Natural killer cell treated with Interleukin-12 subunit alpha and Interleukin-12 subunit beta and Interleukin-15 and Interleukin-18, amount 100 ng/mL, for 72 hours (primary cell): ENCODE measurements around the gene RTP2. TPM values are rescaled to one million over a fixed set of nuclear protein-coding genes. Genes with fewer than 3 reads are reported as not detected.

Experiments used
- ATAC-seq, 2 donors: fragments of 150-1000 bp; cut with Tn5 transposase in 1 of 2; sonication (Bioruptor Pico), chemical (Tn5 transposase) in 1 of 2; 2 replicates each; pipeline ENCODE4 v1.10.0; 2021
- DNase-seq: peaks from one replicate; pipeline ENCODE4 v3.0.0; 2022; ENCODE audit warnings: low spot score
- H3K27ac Mint-ChIP-seq, 2 donors: 1 replicate in 1 of 2; 2 replicates in 1 of 2; pipeline ENCODE4 v1.8.0; 2022; ENCODE audit warnings: mixed read lengths in 2 of 2, mild to moderate bottlenecking in 1 of 2, moderate library complexity in 1 of 2
- H3K27me3 Mint-ChIP-seq, 2 donors: 1 replicate in 1 of 2; 2 replicates in 1 of 2; pipeline ENCODE4 v1.8.0; 2022; ENCODE audit warnings: mixed read lengths in 2 of 2
- H3K36me3 Mint-ChIP-seq: one replicate; pipeline ENCODE4 v1.8.0; 2022; ENCODE audit warnings: mixed read lengths
- H3K4me1 Mint-ChIP-seq, 2 donors: 1 replicate in 1 of 2; 2 replicates in 1 of 2; pipeline ENCODE4 v1.8.0; 2022; ENCODE audit warnings: low read depth in 2 of 2, mixed read lengths in 2 of 2, mild to moderate bottlenecking in 1 of 2
- H3K4me3 Mint-ChIP-seq: one replicate; pipeline ENCODE4 v1.8.0; 2022; ENCODE audit warnings: mixed read lengths
- H3K9me3 Mint-ChIP-seq: 2 replicates; pipeline ENCODE4 v1.8.0; 2022; ENCODE audit warnings: mixed read lengths
- total RNA-seq, 2 donors: library from RNA; stranded (reverse); gene quantifications; one replicate each; pipeline ENCODE4 v1.2.3, GENCODE V29; 2022

RTP2 gene
- total RNA-seq, 2 donors from 2014 or later: not detected

DNA sequence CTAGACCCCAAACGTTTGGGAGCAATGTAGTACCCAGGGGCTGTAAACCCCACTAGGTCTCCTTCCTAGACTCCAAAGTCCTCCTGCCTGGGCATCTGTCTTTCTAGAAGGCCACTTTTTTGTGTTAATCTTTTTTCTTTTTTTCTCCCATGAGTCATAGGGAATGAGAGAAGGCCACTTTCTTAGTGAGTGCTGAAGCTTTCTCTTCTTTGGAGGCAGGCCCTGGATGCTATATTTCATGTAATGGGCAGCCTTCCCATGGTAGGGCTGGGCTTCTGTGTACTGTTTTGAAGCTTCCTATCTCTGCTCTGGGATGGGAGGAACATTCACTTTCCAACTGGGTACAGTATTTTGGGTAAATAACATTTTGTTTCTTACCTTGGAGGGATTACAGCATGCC, 15.2 kb upstream of the RTP2 start:
- ATAC-seq: no peak
- H3K4me3 Mint-ChIP-seq: no peak overlapping the region
- H3K27me3 Mint-ChIP-seq: peaks cover 0 to 2% of the 10 kb centered on the region in 2 donors
- H3K27ac Mint-ChIP-seq: no peak overlapping the region
- H3K9me3 Mint-ChIP-seq: no peaks in the 10 kb centered on the region
- peaks cover 9% of the 10 kb centered on the region for H3K36me3 Mint-ChIP-seq
- no peak for DNase-seq
- H3K4me1 Mint-ChIP-seq: peaks cover 8 to 21% of the 10 kb centered on the region in 2 donors

DNA sequence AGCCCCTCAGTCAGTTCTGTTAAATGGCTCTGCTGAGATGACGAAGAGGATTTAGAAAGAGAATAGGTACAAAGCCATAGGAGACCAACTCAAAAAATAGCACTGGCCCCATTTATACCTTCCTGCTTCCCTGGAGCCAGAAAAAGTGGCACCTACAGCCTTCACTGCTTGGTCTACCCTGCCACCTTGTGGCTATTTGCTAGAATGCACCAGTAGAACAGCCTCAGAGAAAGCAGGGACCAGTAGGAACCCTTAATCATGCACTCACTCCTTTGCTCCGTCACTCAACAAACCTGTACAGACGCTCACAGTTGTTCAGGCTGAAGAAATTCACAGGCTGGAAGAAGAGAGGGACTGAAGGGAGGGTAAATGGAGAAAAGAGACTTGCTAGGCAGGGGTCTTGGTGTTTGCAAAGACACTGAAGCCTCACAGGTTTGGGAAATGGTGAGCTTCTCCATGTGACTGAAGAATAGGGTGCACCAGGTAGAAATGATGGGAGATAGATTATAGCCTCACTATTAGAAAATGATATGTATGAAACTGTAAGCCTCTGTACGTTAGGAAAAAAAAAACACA, 12.1 kb upstream of the RTP2 start:
- Mint-ChIP-seq H3K27me3 (peaks cover 0 to 2% of the 10 kb centered on the region in 2 donors), H3K36me3 (no peaks in the 10 kb centered on the region), H3K4me3 (no peak overlapping the region), H3K27ac (peak overlapping the region in 1 of 2 donors; percentile 2), H3K9me3 (no peaks in the 10 kb centered on the region), H3K4me1 (peaks cover 8 to 15% of the 10 kb centered on the region in 2 donors)
- ATAC-seq (peak; percentile 82 to 84), DNase-seq (peak; percentile 76)

DNA sequence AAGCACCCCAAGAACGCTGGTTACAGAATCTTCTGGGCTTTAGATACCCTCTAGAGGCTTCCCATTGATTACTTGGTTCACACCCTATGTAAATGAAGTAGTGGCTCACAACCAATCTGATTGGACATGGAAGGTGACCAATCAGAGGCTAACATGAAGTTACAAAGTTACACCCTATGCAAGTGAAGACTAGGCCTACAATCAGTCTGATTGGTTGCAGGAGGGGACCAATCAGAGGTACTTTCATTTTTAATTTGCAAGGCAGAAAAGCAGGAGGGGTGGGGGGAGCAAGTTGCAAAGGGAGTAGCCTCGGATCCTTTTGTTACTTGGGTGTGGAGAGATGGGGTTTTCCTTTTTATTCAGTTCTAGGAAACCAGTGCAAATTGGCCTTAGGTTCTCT, 11.1 kb upstream of the RTP2 start:
- DNase-seq (no peak), ATAC-seq (peak; percentile 65 to 74)
- Mint-ChIP-seq H3K4me3 (no peak overlapping the region), H3K9me3 (no peaks in the 10 kb centered on the region), H3K36me3 (no peaks in the 10 kb centered on the region), H3K27ac (no peak overlapping the region), H3K4me1 (peaks cover 8 to 12% of the 10 kb centered on the region in 2 donors), H3K27me3 (peaks cover 0 to 2% of the 10 kb centered on the region in 2 donors)

DNA sequence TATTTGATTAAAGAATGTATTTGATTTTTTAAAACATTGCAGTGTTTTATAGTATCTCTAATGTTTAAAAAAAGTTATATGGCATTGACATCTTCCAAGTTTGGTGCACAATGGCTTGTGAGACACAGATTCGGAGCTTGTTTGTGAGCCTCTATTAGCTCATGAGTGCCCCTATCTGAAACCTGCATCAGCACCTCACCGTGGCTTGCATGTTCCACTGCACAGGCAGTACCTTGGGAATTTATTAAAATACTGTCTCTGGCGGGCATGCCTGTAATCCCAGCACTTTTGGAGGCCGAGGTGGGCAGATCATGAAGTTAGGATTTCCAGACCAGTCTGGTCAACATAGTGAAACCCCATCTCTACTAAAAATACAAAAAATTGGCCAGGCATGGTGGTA, 6.8 kb upstream of the RTP2 start:
- Mint-ChIP-seq H3K4me3 (no peak overlapping the region), H3K27me3 (peaks cover 0 to 2% of the 10 kb centered on the region in 2 donors), H3K9me3 (no peaks in the 10 kb centered on the region), H3K4me1 (peaks cover 3 to 6% of the 10 kb centered on the region in 2 donors), H3K36me3 (no peaks in the 10 kb centered on the region), H3K27ac (no peak overlapping the region)
- no peak for ATAC-seq
- no peak for DNase-seq

DNA sequence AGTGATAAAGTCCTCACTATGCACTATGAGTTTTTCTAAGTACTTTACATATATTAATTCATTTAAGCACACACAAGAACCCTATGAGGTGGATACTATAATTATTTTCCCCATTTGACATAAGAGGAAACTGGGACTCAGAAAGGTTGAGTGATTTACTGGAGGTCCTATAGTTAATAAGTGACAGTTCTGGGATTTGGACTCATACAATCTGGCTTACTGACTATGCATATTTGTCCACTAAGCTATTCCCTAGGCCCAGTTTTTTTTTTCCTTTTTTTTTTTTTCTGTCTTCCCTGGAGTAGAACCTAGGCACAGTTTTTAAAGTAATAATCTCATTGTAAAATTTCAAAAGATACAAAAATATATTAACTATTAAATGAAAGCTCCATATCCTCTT, 6.3 kb upstream of the RTP2 start:
- Mint-ChIP-seq H3K27me3 (peaks cover 0 to 2% of the 10 kb centered on the region in 2 donors), H3K9me3 (no peaks in the 10 kb centered on the region), H3K36me3 (no peaks in the 10 kb centered on the region), H3K4me1 (peaks cover 0 to 2% of the 10 kb centered on the region in 2 donors), H3K27ac (no peak overlapping the region), H3K4me3 (no peak overlapping the region)
- ATAC-seq (no peak), DNase-seq (no peak)

DNA sequence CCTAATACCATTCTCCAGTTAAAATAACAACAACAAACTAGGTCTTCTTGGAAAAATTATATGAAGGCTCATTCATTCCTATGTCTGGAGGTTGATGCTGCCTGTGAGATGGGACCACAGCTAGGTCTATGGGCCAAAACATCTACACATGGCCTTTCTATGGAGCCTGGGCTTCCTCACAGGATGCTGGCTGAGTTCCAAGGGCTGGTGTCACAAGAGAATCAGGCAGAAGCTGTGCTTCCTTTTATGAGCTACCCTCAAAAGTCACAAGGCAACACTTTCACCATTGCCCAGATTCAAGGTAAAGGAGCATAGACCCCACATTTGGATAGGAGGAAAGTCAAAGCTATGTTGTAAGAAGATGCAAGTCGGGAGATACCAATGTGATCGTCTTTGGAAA, 4.6 kb upstream of the RTP2 start:
- H3K27ac Mint-ChIP-seq: no peak overlapping the region
- no peak for ATAC-seq
- H3K36me3 Mint-ChIP-seq: no peaks in the 10 kb centered on the region
- H3K4me3 Mint-ChIP-seq: no peak overlapping the region
- no peaks in the 10 kb centered on the region for H3K4me1 Mint-ChIP-seq
- no peaks in the 10 kb centered on the region for H3K9me3 Mint-ChIP-seq
- peaks cover 0 to 2% of the 10 kb centered on the region in 2 donors for H3K27me3 Mint-ChIP-seq
- DNase-seq: no peak

DNA sequence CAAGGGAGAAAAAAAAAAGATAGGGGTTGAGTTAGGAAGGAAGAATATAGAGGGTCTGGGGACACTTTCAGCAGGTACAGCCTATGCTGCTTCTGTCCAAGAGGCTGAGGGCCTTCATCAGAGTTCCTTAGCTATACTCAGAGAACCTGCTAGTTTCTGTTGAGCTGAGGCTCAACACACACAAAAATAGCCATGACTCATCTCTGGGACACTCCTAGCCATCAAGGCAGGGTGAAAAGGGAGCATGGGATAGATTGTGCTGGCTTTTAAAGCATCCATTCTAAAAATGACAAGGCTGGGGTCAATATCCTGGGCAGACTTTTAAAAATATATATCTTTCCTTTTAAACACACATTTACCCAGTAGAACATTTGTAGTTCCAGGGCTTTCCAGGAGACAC, 2.8 kb upstream of the RTP2 start:
- no peak for ATAC-seq
- peaks cover 0 to 2% of the 10 kb centered on the region in 2 donors for H3K27me3 Mint-ChIP-seq
- H3K4me3 Mint-ChIP-seq: no peak overlapping the region
- H3K4me1 Mint-ChIP-seq: no peaks in the 10 kb centered on the region
- no peaks in the 10 kb centered on the region for H3K9me3 Mint-ChIP-seq
- no peak overlapping the region for H3K27ac Mint-ChIP-seq
- no peak for DNase-seq
- H3K36me3 Mint-ChIP-seq: no peaks in the 10 kb centered on the region

DNA sequence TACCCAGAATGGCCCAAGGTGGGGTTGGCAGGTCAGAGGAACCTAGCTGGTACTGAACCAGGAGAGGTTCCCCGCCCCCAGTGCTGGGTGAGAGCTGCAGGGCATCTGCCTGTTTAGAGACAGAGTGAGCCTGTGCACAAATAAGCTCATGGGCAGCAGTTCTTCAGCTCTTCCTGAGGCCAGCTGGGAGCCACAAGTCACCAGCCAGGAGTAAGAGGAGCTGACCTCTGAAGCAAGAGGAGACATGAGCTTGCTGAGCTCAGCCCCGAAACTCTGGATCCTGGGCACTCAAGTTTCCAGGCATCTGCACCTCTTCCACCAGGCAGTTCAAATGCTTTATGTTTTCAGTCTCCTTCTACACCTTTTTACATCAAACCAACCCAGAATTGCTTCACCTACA, 2.1 kb downstream of the RTP2 start:
- no peaks in the 10 kb centered on the region for H3K9me3 Mint-ChIP-seq
- H3K36me3 Mint-ChIP-seq: no peaks in the 10 kb centered on the region
- no peak overlapping the region for H3K4me3 Mint-ChIP-seq
- peaks cover 11 to 13% of the 10 kb centered on the region in 2 donors for H3K27me3 Mint-ChIP-seq
- H3K4me1 Mint-ChIP-seq: no peaks in the 10 kb centered on the region
- ATAC-seq: no peak
- H3K27ac Mint-ChIP-seq: no peak overlapping the region
- no peak for DNase-seq

DNA sequence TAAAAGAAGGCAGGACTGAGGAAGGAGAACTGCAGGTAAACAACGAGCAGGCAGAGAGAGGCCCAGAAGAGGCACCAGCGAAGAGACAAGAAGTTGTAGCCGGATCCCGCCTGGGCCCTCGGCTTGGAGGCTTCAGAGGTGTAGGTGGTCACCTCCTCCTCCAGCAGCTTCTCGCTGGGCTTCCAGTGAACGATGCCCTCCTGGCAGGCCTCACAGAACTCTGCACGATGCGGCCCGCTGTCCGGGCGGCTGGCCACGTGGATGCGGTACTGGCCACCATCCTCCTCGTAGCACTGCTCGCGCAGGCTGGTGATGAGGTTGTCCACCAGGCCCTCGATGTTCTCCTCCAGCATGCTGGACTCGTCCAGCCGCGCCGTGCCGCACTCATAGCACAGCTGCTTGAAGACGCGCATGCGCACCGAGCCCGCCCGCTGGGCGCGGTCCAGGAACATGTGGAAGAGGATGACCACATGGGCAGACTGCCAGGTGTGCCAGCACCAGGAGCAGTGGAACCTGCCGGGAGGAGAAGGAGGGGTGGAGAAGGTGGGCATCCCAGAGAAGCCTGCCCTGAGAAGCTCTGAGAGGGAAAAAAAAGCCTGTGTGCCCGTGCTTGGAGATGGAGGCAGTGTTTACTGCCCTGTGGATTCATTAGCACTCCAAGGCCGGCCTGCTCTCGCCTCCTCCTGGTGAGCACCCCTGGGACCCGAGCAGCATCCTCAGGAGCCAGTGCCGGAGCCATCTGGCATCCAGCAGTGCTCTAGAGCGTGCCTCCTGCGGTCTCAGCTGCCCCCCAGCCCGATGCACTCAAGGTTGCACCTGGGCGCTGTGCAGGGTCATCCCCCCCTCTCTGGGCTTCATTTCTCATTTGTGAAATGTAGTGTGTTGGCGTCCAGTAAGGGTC, 3.6 kb downstream of the RTP2 start:
- Mint-ChIP-seq H3K9me3 (no peaks in the 10 kb centered on the region), H3K4me1 (no peaks in the 10 kb centered on the region), H3K36me3 (no peaks in the 10 kb centered on the region), H3K4me3 (no peak overlapping the region), H3K27me3 (peaks cover 18 to 26% of the 10 kb centered on the region in 2 donors), H3K27ac (no peak overlapping the region)
- ATAC-seq: peak in 1 of 2 donors; percentile 2
- no peak for DNase-seq

DNA sequence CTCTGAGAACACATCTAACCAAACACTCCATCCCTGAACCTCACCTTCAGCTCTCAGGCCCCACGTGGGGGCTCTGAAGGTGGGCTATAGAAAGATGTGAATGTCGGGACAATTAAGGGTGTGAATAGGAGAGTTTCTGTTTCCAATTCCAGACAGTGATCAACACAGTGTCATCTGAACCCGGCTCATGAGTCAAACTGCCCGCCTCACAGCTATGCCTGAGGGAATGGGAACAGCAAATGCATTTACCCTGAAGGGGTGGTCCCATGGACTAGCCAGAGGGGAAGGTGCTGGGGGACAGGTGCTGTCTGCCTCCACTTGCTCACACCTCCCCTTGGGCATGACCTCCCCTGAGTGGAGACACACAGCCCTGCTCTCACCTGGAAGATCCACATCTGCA, 6.3 kb downstream of the RTP2 start:
- no peaks in the 10 kb centered on the region for H3K4me1 Mint-ChIP-seq
- no peak overlapping the region for H3K4me3 Mint-ChIP-seq
- H3K9me3 Mint-ChIP-seq: no peaks in the 10 kb centered on the region
- no peaks in the 10 kb centered on the region for H3K36me3 Mint-ChIP-seq
- ATAC-seq: no peak
- DNase-seq: no peak
- no peak overlapping the region for H3K27ac Mint-ChIP-seq
- peaks cover 25 to 41% of the 10 kb centered on the region in 2 donors for H3K27me3 Mint-ChIP-seq

DNA sequence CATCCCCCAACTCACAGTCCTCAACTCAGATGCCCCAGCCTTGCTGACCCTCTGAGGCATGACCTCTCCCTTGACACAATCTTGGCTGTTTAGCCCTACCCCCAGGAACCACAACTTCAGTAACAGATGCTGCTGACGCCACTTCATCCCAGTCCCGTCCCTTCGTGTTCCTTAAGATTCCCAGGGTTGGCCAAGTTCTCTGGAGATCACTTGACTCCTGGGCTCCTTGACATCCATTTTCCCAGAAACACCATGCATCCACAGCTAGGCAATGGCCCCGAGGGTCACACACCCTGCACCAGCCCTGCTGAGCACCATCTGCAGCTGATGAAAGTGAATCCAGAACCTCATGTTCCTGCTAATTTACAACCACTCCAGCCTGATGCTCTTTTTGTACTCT, 6.9 kb downstream of the RTP2 start:
- Mint-ChIP-seq H3K4me3 (no peak overlapping the region), H3K27me3 (peaks cover 28 to 47% of the 10 kb centered on the region in 2 donors), H3K9me3 (no peaks in the 10 kb centered on the region), H3K27ac (no peak overlapping the region), H3K36me3 (no peaks in the 10 kb centered on the region), H3K4me1 (no peaks in the 10 kb centered on the region)
- DNase-seq: no peak
- ATAC-seq: no peak

DNA sequence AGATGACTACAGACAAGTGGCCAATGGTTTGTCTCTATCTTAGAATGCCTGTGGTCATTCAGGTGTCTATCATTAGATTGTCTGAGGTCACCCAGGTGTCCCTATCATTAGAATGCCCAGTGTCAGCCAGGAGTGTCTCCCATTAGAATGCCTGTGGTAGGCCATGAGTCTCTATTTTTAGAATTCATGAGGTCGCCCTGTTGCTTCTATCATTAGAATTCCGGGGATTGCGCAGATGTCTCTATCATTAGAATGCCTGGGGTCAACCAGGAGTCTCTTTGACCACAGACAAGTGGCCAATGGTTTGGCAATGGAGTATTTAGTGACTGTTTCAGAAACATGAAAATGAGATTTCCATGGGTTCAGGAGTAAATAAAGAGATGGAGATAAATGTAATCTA, 7.6 kb downstream of the RTP2 start:
- Mint-ChIP-seq H3K9me3 (no peaks in the 10 kb centered on the region), H3K4me3 (no peak overlapping the region), H3K36me3 (no peaks in the 10 kb centered on the region), H3K27ac (no peak overlapping the region), H3K27me3 (peaks cover 29 to 51% of the 10 kb centered on the region in 2 donors), H3K4me1 (no peaks in the 10 kb centered on the region)
- ATAC-seq (no peak), DNase-seq (no peak)

DNA sequence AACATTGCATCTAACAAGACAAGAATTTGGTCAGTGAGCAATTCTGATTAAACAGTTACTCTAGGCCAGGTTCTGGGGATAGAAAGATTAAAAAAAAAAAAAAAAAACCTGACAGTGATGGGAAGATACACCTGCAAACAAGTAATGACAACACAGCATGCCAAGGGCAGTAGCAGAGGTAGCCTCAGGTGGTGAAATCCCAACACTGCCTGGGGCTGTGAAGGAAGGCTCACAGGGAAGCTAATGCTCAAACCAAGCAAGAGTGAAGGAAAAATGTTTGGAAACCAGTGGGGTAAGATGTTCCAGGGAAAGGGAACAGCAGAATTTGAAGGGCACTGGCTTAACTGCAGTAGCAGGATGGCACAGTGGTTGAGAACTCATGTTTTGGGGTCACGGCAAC, 8.9 kb downstream of the RTP2 start:
- peaks cover 32 to 60% of the 10 kb centered on the region in 2 donors for H3K27me3 Mint-ChIP-seq
- no peak for DNase-seq
- no peak for ATAC-seq
- H3K4me3 Mint-ChIP-seq: no peak overlapping the region
- no peak overlapping the region for H3K27ac Mint-ChIP-seq
- no peaks in the 10 kb centered on the region for H3K9me3 Mint-ChIP-seq
- H3K36me3 Mint-ChIP-seq: no peaks in the 10 kb centered on the region
- no peaks in the 10 kb centered on the region for H3K4me1 Mint-ChIP-seq

DNA sequence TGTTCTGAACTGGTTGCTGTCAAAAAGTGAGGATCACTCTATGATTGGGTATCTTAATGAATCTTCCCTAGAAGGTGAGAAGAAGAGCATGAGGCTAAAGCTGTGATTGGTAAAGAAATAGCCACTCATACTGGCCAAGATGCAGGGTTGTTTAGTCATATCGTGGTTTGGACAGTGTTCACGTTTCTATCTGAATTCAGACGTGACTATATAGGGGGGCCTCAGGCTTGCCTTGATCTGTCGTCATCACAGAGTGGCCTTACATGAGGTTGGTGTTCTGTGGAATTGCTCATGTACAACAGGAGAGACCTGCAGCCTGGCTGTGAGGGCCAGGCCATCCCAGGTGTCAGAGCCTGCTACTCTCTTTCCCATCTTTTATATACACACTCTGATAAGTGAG, 12.4 kb downstream of the RTP2 start:
- DNase-seq: no peak
- Mint-ChIP-seq H3K27ac (no peak overlapping the region), H3K9me3 (no peaks in the 10 kb centered on the region), H3K27me3 (peaks cover 28 to 66% of the 10 kb centered on the region in 2 donors), H3K4me3 (no peak overlapping the region), H3K4me1 (no peaks in the 10 kb centered on the region), H3K36me3 (no peaks in the 10 kb centered on the region)
- ATAC-seq: peak in 1 of 2 donors; percentile 24
